ENCODE measurements around the gene DUOXA1.
"Not testable (repeated sequence)": the region's sequence is repeated elsewhere in the genome, so short reads cannot be mapped to it uniquely, and the experiment has no call there.

DUOXA1 gene

DNA sequence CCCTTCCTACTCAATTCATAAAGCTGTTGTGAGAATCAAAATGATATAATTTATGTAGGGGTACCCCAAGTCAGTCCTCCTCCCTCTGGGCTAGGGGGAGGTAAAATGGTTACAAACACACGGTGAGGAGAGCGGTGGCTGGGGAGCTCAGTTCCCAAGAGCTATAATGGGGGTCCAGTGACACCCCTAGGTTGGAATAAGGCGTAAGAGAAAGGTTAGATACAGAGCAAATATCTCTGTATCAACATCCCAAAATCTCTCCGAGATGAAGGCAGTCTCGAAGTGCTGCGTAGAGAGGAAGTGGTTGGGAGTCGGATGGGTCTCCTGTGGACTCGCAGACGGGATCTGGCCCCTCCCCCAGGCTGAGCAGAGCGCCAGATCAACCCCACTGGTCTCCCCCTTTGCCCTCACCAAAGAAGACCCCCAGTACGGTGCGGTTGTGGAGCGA lies 17.5 kb downstream of the DUOXA1 start:
- no peak for DNase-seq

- no peak for DNase-seq
These were observed 18.1 kb downstream of the DUOXA1 start for GRCh38 chr15:45111390-45112142.

- DNase-seq = no peak
These were observed 19.3 kb downstream of the DUOXA1 start for GRCh38 chr15:45110256-45110820.

- no peak for DNase-seq
These were observed 21.6 kb downstream of the DUOXA1 start for GRCh38 chr15:45107941-45108630.

DNA sequence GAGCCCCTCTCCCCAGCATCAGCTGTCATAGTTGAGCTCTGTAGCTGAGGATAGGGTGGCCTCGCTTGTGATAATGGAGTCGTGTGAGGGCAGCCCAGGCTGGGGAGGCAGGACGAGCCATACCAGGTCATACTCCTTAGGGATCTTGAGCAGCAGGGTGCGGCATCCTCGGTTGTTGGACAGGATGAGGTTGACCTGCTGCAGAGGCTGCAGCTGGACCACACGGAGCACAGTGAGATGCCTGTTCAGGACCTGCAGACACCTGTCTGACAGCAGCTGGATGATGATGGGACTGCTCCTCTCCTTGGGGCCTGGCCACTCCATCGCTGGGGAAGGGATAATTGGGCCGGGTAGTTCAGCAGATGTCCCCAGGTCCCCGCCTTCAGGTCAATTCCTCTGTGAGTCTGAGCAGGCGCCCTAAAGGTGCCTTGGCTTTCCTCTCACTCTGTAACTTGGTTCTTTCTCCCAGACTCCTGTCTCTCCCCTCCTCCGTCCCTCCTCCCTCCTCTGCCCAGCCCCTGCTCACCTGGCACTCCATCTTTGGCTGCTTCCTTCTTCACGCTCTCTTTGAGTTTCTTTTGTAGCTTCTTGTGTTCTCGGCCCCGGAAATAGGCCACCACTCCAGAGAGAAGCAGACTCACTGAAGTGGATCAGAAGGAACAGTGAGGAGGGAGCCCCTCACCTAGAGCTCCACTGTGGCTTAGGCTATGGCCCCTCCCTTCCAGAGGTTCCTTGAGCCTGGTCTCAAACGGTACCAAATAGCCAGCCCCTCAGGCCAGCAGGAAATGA lies 23.5 kb downstream of the DUOXA1 start:
- no peak for DNase-seq

GRCh38 chr15:45105586-45105985 lies 24.1 kb downstream of the DUOXA1 start:
- DNase-seq = no peak

DNA sequence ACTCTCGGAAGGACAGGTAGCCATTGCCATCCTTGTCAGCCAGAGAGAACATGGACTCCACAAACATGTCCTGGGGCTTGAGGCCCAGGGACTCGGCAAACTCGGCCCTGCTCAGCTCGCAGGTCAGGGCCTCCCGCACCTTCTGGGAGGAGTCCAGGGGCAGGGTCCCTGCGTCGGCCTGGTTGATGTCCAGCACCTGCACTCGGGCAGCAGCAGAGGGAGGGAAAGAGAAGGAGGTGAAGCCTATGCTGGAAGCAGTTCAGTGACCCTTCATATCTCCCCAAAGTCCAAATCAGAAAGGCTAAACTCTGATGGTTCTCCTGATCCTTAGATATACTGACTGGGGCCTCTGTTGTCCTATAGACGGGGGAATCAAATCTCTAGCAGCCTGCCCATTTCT lies 25.5 kb downstream of the DUOXA1 start:
- DNase-seq = not testable (repeated sequence)

- DNase-seq = no peak
These were observed 27.5 kb downstream of the DUOXA1 start for GRCh38 chr15:45102226-45102625.

GRCh38 chr15:45101749-45102148 lies 27.9 kb downstream of the DUOXA1 start:
- DNase-seq = no peak

DNA sequence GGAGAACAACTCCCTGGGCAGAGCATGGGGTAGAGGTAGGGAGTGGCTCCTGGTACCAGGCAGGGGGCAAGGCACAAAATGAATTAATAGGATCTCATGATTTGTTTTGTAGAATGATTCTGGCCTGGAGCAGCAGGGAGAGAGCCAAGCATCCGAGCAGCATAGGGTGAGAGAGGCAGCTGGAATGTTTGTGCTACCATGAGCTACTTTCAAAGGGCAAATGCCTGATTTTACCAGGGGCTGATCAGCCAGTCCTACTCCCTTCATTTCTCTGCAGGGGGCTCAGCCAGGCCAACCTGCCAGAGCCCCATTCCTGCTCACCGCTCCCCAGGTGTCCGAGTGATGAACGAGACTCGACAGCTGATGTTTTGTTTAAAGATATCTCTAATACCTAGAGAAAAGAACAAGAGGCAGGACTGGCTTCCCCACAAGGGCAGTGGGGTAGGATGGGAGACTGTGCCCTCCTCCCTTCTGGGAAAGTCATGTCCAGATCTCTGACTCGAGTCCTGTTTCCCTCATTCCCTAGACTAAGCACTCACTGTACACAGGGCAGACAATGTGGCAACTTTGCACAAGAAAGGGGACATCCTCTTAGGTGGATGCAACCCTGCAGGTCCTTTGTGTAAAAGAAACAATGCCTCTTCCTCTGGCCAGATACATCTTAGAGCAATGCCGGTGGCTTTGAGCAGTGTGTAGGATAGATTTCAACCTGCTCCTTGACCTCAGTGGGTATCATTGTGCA lies 28.6 kb downstream of the DUOXA1 start:
- no peak for DNase-seq

DNA sequence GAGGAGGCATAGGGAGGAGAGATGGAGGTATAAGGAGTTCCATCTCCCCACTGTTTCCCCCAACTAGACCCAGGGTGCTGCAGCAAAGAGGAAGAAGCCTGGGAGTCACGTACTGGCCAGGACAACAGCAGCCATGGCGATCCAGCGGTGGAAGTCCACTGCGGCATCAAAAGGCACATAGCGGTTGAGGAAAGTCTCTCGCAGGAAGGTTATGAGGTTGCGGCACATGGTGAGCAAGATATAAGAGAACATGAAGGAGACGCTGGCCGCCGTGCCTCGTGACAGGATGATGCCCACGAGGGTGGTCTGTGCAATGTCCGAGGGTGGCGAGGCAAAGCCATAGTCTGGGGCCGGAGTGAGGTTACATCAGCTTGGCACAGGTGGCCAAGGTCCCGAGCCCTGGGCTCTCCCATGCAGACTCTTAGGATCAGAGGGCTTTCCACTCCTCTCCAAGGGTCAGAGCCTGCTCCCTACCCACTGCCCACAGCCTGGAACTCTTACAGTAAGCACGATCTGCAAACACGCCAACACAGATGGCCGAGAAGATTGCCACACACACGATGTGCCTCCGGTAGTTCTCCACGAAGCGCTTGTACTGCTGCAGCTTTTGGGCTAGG lies 30.0 kb downstream of the DUOXA1 start:
- DNase-seq = no peak

- no peak for DNase-seq
These were observed 32.2 kb downstream of the DUOXA1 start for GRCh38 chr15:45097466-45097865.

- DNase-seq = no peak
These were observed 34.0 kb downstream of the DUOXA1 start for GRCh38 chr15:45095661-45096060.

DNA sequence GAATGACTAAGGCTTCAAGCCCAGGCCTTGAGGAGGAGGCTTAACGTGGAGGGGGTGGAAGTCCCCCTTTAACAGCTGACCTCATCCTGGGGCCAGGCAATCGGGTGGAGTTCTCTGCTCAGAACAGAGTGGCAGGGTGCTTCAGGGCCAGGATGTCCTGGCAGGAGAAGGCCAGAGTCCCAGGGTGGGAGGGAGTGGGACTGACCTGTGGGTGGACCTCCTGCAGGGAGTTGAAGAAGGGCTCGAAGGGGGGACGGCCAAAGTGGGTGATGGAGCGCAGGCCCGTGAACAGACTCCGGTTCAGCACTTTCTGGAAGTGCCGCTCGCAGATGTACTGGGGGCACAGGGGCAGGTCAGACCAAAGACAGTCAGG lies 35.3 kb downstream of the DUOXA1 start:
- DNase-seq = no peak

GRCh38 chr15:45093622-45094357 lies 35.9 kb downstream of the DUOXA1 start:
- DNase-seq = no peak

GRCh38 chr15:45093013-45093412 lies 36.7 kb downstream of the DUOXA1 start:
- no peak for DNase-seq

DNA sequence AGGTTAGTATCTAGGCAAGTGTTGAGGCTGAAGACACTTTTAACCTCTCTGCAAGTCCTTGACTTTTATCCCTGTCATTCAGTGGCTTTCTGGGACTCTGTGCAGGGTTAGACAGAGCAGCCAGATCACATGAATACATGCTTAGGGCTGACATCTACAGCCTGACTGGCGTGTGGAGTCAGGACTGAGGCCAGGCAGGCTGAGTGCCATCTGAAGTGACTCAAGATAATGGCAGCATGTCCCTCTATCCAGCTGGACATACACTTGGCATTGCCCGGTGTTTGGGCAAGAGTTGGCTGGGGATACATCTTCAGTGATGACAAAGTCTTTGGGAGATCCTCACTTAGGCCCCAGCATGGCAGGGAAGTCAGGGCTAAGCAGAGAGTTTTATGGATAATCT lies 38.1 kb downstream of the DUOXA1 start:
- no peak for DNase-seq

- no peak for DNase-seq
These were observed 38.5 kb downstream of the DUOXA1 start for GRCh38 chr15:45091161-45091560.

- no peak for DNase-seq
These were observed 39.8 kb downstream of the DUOXA1 start for GRCh38 chr15:45089712-45090373.

GRCh38 chr15:45088801-45089711 lies 40.6 kb downstream of the DUOXA1 start:
- no peak for DNase-seq

All from activated CD4-positive, alpha-beta T cell treated with anti-CD3 and anti-CD28 coated beads, Interleukin-10, Interleukin-2, amounts not matched to agents 100 ng/mL and 50 ng/mL, durations not matched to agents 16 hours and 8 hours (primary cell).